Left colon (tissue), 2 donors: Measurements from ENCODE around the gene VAV1. TPM values are rescaled to one million over a fixed set of nuclear protein-coding genes. Genes with fewer than 3 reads are reported as not detected.
"Not testable (repeated sequence)": the region's sequence is repeated elsewhere in the genome, so short reads cannot be mapped to it uniquely, and the experiment has no call there.

ENCODE experiments used
- ATAC-seq: fragments of 200-7000 bp; cut with Tn5 transposase; one replicate; pipeline ENCODE4 v1.9.1; 2020; ENCODE audit warnings: mild to moderate bottlenecking, moderate library complexity
- DNase-seq, 2 donors: peaks; one replicate each; pipeline ENCODE4 v3.0.0-alpha.2; 2020
- intact Hi-C, 2 donors: fragments of 100-400 bp; cut with DNase I in 1 of 2; cut with micrococcal nuclease in 1 of 2; formaldehyde crosslinking; loops; one replicate each; pipeline versions ENCODE4 v1.11.2 to v1.14.0; 2022; cut with DNase I, micrococcal nuclease
- total RNA-seq, 2 donors: library from RNA; stranded (reverse); fragmentation: NEBNext Ultra II Directional; extraction: Animal tissue kit (Norgen Biotek cat#: 25700); gene quantifications; one replicate each; pipeline ENCODE4 v1.2.1, GENCODE V29; 2021
- donor health status: DM: no; HTN: no; CAD: no.
- donor health status: DM: yes; HTN: yes; CAD: no.

Gene VAV1
- total RNA-seq, 2 donors from 2014 or later = 8.2 to 8.5 TPM

DNA sequence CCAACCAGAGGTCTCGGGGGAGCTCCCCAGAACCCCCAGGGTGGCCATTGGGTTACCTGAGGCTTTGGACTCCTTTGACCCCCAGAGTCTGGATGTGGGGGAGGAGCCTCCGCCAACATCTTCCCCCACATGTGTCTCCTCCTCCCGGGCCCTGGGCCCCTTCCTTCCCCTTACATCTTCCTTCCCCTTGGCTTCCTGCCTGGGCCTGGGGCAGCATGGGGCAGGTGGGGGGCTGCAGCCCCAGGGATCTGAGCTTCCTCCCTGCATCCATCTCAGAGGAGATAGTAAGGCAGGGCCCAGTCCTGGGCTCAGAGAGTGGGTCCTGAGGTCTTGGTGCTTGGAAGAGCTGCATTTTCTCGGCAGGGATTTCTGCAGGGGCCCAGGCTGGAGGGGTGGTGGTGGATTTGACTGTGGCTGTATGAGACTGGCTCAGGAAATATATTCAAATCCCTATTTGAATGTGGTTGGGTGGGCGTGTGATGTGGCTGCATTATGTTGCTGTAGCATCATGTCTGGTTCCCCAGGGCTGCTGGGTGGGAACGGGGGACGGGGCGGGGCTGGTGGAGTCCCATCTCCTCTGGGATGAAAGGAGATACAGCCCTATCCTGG lies 919 bp downstream of the VAV1 start:
- intact Hi-C loops = no loop called here
- peak; percentile 61 to 67 for DNase-seq
- ATAC-seq = peak; percentile 33

DNA sequence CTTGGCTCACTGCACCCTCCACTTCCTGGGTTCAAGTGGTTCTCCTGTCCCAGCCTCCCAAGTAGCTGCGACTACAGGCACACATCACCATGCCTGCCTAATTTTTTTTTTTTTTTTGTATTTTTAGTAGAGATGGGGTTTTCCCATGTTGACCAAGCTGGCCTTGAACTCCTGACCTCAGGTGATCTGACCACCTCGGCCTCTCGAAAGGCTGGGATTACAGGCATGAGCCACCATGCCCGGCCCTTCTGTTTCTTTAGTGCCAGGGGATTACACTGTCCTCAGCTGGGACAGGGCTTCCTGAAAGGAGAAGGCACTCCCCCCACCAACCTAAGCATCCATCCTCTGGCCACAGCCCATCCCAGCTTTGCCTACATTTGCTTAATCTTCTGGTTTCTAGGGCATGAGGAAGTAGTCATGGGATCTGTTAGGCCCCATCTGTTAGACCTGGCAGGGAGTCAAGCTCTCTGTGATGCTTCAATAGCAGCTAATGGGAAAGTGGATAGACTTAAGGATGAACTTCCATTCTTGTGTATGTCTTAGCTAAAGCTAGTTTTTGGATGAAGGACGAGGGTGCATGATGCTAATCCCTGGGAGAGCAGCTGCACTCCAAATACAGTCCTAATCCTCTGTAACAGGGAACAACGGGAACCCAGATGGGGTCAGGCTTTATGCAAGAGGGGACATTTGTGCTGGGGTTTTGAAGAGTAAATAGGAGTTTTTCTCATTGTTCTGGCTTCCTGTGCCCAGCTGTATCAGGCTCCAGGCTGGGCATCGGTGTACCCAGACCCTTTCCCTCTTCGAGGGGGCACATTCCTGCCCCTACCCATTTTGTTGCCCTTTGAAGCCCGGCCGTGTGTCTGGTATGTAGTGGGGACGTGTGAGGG lies 2.6 kb downstream of the VAV1 start:
- DNase-seq = peak in 1 of 2 donors; percentile 33
- intact Hi-C loops = no loop called here
- no peak for ATAC-seq

DNA sequence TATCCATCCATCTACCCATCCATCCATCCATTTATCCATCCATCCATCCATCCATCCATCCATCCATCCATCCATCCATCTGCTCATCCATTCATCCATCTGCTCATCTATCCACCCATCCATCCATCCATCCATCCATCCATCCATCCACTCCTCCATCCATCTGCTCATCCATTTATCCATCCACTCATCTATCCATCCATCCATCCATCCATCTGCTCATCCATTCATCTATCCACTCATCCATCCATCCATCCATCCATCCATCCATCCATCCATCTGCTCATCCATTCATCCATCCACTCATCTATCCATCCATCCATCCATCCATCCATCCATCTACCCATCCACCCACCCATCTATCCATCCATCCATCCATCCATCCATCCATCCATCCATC lies 3.5 kb downstream of the VAV1 start:
- DNase-seq, ATAC-seq, intact Hi-C loops: not testable (repeated sequence)

DNA sequence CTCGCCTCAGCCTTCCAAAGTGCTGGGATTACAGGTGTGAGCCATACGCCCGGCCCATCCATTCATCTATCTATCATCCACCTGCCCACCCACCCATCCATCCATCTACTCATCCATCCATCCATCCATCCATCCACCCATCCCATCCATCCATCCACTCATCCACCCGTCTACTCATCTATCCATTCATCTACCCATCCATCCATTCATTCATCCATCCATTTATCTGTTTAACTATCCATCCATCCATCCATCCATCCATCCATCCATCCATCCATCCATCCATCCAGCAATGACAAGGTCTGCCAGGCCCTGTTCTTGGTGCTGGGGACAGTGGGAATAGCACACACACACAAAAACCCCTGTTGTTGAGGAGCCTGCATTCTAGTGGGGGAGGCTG lies 4.5 kb downstream of the VAV1 start:
- ATAC-seq (no peak), DNase-seq (no peak)
- intact Hi-C loops = no loop called here

DNA sequence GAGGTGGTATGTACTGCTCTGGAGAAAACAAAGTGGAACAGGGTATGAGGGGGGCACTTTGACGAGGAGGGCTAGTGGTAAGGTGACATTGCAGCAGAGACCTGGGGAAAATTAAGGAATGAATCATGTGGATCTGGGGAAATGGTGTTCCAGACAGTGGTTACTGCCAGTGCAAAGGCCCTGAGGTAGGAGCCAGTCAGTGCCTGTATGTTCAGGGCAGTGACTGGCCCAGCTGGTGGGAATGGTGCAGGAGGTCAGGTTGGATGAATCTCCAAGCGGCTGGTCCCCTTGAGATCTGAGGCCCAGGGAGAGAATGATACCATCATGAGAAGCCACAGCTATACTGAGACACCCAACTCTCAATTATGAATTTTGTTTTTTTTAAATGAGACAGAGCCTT lies 4.9 kb downstream of the VAV1 start:
- ATAC-seq (no peak), DNase-seq (no peak)
- intact Hi-C loops = no loop called here

DNA sequence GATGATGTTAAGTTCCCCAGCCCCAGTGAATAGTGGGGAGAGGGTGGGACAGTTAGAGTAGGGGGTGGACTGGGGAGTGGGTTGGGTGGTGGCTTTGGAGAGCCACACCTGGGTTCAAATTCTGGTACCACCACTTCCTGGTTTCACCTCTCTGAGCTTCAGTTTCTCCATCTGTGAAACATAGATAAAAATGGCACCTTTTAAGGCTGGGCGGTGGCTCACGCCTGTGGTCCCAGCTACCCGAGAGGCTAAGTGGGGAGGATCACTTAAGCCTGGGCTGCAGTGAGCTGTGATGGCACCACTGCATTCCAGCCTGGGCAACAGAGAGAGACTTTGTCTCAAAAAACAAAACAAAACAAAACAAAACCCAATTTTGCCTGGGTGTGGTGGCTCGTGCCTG lies 5.9 kb downstream of the VAV1 start:
- DNase-seq = no peak
- no peak for ATAC-seq
- intact Hi-C loops = no loop called here

DNA sequence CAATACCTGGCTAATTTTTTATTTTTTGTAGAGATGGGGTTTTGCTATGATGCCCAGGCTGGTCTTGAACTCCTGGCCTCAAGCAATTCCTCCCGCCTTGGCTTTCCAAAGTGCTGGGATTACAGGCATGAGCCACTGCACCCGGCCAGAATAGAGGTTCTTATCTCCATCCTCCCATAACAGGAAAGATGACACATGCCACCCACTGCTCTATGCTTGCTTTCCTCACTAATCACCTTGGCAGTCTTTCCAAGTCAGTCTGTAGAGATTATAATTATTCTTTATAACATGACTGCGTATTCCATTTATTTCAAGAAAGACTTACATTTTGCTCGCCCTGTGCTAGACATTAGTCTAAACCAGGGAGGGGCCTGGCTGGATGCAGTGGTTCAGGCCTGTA lies 6.7 kb downstream of the VAV1 start:
- ATAC-seq (no peak), DNase-seq (no peak)
- intact Hi-C loops = no loop called here

DNA sequence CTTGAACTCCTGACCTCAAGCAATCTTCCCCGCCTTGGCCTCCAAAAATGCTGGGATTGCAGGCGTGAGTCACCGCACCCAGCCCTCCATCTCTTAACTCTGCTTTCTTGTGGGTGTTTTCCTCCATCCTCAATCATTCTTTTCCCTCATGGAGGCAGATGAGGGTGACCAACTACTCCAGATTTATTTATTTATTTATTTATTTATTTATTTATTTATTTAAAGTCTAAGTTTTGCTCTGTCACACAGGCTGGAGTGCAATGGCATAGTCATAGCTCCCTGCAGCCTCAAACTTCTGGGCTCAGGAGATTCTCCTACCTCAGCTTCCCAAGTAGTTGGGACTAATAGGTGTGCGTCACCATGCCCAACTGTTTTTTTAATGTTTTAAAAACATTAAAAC lies 14.9 kb downstream of the VAV1 start:
- ATAC-seq (no peak), DNase-seq (no peak)
- intact Hi-C loops = no loop called here

DNA sequence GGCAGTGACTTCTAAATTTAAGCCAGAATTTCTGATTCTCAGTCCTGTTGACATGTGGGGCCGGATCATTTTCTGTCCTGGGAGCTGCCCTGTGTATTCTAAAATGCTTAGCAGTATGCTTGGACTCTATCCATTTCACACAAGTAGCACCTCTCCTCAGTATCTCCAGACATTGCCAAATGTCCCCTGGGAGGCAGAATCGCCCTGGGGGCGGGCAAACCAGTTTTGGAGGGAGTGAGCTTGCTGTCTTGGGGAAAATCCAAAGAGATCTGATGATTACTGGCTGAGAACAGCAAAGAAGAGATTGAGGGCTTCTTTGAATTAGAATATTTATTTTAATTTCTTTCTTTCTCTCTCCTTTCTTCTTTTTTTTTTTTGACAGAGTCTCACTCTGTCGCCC lies 16.4 kb downstream of the VAV1 start:
- ATAC-seq = no peak
- no peak for DNase-seq
- intact Hi-C loops = no loop called here

DNA sequence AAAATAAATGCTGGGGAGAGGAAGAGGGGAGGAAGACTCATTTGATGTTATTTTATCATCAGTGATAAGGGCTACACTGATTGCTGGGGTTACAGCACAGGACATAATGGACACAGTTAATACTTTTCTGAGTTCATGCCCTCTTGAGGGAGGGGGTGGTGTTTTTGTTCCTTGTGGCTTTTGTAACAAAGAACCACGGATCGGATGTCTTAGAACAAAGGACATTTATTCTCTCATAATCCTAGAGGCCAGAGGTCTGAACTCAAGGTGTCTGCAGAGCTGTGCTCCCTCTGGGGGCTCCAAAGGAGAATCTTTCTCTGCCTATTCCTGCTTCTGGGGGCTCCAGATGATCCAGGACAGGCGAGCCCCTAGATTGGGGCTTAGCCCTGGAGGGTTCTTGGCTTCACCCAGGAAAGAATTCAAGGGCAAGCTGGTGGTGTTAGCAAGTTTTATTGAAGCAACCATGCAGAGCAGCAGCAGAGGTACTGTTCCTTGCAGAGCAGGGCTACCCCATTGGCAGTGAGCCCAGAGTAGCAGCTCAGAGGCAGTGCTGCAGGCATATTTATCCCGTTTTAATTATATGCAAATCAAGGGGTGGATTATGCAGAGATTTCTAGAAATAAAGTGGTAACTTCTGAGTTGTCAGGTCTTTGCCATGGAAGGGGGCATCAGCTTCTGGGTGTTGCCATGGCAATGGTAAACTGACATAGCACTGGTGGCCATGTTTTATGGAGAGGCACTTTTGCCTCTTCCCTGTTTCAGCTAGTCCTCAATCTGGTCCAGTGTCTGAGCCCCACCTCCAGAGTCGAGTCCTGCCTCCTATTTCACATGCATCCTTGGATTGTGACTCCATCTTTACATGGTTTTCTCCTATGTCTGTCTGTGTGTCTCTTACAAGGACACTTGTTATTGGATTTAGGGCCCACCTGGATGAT lies 18.0 kb downstream of the VAV1 start:
- intact Hi-C loops = no loop called here

DNA sequence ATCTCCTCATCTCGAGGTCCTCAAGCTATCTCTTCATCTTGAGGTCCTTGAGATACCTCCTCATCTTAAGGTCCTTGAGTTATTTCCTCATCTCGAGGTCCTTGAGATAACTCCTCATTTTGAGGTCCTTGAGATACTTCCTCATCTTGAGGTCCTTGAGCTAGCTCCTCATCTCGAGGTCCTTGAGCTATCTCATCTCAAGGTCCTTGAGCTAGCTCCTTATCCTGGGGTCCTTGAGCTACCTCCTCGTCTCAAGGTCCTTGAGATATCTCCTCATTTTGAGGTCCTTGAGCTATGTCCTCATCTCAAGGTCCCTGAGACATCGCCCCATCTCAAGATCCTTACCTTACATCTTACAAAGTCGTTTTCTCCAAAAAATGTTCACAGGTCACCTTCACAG lies 18.7 kb downstream of the VAV1 start:
- ATAC-seq = no peak
- intact Hi-C loops = no loop called here
- no peak for DNase-seq

More for the DNA sequence above, 18.0 kb downstream of the VAV1 start:
- DNase-seq = no peak
- no peak for ATAC-seq

DNA sequence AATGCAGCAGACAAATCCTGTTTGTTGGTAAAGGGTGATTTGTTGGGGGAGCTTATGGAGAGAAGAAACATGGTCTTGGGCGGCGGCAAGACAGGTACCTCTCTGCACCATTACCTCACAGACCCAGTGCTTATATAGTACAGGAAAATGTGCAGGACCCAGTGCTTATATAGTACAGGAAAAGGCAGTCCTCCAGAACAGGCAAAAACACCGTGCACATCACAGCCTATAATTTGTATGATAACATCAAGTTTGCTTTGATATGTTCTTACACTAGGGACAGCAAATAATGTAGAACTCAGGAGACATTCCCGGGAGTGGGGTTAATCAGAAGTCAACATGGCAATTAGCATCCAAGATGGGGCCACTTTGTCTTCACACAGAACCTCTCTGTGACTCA lies 20.9 kb downstream of the VAV1 start:
- DNase-seq (no peak), ATAC-seq (no peak)
- intact Hi-C loops = no loop called here

DNA sequence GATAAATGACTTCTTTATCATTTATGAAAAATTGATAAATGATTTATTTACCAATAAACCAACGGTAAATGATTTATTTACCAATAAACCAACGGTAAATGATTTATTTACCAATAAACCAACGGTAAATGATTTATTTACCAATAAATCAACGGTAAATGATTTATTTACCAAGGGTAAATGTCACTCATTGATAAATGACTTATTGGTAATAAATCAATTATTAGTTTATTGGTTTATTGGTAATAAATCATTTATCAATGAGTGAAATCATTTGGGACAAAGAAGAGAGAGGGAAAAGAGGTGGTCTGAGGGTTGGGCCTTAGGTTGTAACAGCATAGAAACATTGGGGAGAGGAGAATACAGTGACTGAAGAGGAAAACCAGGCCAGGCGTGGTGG lies 21.5 kb downstream of the VAV1 start:
- ATAC-seq = no peak
- intact Hi-C loops = no loop called here
- DNase-seq = no peak

DNA sequence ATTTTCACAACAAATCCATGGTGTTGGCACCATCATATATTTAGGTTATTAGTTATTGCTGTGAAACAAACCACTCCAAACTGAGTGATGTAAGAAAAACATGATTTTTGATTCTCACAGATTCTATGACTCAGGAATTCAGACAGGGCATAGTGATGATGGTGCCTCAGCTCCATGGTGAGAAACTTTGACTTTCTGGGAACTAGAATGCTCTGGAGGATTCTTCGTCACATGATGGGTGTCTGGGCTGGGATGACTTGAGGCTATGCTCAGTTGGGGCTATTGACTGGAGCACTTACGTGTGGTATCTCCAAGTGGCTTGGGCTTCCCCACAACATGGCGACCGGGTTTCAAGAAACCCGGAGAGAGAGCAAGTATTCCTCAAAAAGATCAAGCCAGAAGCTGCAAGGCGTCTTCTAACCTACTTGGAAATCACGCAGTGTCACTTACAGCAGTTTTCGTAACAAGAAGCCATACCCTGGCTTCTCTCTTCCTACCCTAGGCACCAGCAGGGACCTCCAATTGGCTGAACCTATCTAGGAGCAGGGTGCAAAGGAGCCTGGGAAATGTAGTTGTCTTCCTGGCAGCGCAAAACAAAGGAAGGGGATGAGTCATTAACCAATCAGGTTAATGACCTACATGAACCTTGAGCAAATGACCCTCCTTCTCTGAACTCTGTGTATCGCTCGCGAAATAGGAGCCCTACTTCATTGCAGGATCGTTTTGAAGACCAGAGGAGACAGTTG lies 22.4 kb downstream of the VAV1 start:
- ATAC-seq (no peak), DNase-seq (no peak)
- intact Hi-C loops = no loop called here

DNA sequence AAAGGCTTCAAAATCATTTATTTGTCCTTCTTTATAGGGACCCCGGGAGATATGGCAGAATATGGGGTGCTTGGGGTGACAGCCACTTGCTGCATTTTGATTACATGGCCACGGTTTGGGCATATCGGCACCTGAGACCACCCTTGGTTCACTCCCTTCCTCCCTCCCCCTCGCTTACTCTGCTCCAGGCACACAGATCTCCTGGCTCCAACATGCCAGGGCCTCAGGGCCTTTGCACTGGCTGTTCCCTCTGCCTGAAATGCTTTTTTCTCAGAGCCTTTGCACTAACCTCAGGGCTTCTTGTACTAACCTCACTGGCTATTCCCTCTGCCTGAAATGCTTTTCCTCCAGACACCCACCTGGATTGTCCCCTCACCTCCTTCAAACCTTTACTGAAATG lies 23.8 kb downstream of the VAV1 start:
- intact Hi-C loops = no loop called here
- ATAC-seq = no peak
- no peak for DNase-seq

DNA sequence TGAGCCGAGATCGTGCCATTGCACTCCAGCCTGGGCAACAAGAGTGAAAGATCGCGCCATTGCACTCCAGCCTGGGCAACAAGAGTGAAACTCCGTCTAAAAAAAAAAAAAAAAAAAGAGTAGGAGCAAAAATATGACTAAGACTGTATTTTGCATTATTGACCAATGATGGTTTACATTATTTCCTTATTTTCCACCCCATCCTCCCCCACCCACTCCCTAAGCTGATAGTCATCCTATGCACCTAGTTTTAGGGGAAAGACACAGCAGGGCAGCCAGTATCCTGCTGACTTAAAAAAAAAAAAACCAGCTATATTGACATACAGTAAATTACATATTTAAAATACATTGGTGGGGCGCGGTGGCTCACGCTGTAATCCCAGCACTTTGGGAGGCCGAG lies 25.1 kb downstream of the VAV1 start:
- ATAC-seq = no peak
- intact Hi-C loops = no loop called here
- DNase-seq = no peak

DNA sequence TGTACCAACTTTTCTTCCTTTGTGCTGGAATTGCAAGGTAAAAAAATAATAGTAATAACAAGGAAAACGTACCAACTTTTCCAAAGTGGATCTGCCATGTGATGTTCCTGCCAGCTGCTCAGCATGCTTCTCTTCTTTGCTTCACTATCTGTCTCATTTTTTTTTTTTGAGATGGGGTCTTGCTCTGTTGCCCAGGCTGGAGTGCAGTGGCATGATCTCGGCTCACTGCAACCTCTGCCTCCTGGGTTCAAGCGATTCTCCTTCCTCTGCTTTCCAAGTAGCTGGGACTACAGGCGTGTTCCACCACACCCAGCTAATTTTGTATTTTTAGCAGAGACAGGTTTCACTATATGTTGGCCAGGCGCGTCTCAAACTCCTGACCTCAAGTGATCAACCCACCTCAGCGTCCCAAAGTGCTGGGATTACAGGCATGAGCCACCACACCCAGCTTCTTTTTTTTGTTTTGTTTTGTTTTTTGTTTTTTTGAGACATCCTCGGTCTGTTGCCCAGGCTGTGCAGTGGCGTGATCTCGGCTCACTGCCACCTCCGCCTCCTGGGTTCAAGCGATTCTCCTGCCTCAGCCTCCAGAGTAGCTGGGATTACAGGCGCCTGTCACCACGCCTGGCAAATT lies 27.8 kb downstream of the VAV1 start:
- ATAC-seq, intact Hi-C loops, DNase-seq: not testable (repeated sequence)

DNA sequence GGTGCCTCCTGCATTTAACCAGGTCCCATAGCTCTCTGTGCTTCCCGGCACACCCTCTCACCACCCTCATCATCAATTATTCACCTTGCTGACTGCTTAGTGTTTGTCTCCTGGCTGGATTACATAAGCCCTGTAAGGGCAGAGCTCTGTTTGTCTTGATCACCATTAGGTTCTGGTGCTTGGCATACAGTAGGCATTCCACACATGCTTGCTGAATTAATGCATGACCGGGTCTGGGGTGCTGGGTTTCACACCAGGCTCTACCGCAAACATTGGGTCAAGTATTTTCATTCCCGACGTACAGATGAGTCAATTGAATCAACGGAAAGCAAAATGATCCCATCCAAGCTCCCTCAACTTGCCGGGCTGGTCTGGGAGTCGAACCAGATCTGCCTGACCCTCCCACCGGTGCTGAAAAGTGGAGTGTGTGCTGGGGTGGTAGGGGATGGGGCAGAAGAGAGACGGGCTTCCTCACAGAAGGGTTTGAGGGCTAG lies 28.5 kb downstream of the VAV1 start:
- intact Hi-C loops = no loop called here
- DNase-seq = no peak
- no peak for ATAC-seq
